Activated CD8-positive, alpha-beta memory T cell treated with anti-CD3 and anti-CD28 coated beads for 4 hours (primary cell): Measurements from ENCODE around the gene TNK1.
A peak's percentile ranks its signal among the peaks of the same experiment; 100 is the strongest.
"Not testable (repeated sequence)": the region's sequence is repeated elsewhere in the genome, so short reads cannot be mapped to it uniquely, and the experiment has no call there.

ENCODE experiments used
- DNase-seq, 2 donors: peaks; one replicate each; pipeline ENCODE4 v3.0.0-alpha.2; 2020; ENCODE audit warnings: low read depth in 2 of 2

Gene TNK1

DNA sequence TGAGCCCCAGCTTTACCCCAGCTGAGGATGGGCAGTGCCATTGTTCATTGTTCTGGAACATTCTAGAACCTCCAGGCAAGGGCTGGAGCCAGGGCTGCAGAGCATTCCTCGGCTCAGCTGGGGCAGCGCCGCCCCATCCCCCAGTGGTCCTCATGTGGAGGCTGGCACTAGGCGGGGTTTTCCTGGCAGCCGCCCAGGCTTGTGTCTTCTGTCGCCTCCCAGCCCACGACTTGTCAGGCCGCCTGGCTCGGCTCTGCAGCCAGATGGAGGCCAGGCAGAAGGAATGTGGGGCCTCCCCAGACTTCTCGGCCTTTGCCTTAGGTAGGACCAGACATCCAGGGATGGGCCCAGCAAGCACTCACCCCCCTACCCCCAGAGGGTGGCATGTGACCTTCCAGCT lies 25.8 kb upstream of the TNK1 start, which contains the start of gene TMEM95:
TSS of gene TMEM95 (plus strand) at position 104 of the 400 bp plus-strand sequence. CDS start at position 153, 49 bp downstream.
- DNase-seq, result no peak

DNA sequence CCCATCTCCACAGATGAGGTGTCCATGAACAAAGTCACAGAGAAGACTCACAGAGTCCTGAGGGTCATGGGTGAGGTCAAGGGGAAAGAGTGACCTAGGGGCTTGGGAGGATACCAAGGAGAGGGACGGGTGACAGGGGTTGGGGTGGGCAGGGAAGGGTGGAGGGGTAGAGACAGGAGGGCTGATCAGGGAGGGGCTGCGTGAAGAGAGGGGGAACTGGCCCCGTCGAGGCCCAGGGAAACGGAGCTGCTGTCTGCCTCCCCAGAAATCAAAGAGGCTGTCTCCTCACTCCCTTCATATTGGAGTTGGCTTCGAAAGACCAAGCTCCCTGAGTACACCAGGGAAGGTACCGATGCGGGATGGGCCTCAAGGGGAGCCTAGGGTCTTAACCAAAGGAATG lies 25.3 kb upstream of the TNK1 start:
- DNase-seq, result no peak

DNA sequence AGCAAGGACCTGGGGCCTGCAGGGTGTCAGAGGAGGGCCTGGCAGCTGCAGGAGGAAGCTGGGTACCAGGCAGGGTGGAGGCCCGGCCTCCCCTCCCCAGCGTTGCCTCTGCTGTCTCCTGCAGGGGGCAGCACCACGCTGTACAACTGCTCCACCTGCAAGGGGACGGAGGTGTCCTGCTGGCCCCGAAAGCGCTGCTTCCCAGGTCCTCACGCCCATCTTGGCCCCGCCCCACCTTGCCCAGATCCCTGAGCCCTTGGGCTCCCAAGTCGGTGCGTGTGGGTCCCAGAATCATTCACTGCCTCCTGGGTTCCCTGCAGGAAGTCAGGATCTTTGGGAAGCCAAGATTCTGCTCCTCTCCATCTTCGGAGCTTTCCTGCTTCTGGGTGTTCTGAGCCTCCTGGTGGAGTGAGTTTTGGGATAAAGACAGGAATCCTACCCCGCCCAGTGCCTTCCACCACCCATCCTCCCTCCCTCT lies 24.8 kb upstream of the TNK1 start:
- DNase-seq, result peak; percentile 67 to 73

DNA sequence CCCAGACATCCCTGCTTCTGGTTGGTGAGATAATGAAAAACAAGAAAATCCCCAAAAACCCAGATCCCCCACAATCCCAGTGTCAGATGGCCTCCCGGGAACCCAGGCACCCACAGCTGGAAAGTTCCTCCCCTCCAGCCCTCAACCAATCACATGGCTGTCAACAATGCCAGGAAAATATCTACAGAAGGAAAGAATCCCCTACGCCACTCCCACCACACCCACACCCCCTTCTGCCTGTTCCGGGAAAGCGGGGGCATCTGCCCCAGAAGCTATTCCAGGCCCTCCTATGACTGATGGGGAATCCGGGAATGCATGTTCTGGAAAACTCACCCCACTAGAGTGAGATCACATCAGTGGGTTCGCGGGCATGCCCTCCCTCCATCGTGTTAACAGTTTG lies 24.1 kb upstream of the TNK1 start:
- no peak for DNase-seq

DNA sequence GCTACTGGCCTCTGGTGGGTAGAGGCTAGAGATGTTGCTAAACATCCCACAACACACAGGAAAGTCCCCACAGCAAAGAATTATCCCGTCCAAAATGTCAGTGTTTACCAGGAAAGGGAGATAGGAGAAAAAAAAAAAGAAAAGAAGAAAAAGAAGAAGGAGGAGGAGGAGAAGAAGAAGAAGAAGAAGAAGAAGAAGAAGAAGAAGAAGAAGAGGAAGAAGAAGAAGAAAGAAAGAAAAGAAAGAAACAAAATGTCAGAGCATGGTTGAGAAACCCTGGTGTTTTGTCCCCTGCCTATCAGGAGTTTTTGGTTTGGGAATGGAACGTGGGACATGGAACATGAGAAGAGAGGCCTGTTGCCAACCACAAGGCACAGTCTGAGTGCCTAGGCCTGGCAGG lies 23.5 kb upstream of the TNK1 start:
- no peak for DNase-seq

DNA sequence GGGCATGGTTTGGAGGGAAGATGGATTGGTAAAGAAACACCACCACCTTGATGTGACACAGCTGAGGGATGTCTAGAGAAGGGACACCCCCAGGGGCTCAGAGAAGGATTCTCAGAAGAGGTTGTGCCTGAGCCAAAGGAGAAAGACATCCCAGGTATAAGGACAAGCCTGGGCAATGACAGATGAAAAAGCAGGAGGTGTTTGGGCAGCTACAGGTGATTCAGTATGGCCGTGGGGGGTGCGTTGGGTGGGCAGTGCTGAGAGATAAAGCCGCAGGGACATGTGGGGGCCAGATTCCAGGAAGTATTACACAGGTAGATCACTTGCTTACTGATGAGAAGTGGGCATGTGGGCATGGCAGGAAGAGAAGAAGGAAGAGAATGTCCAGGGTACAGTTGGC lies 19.0 kb upstream of the TNK1 start:
- DNase-seq, result no peak

DNA sequence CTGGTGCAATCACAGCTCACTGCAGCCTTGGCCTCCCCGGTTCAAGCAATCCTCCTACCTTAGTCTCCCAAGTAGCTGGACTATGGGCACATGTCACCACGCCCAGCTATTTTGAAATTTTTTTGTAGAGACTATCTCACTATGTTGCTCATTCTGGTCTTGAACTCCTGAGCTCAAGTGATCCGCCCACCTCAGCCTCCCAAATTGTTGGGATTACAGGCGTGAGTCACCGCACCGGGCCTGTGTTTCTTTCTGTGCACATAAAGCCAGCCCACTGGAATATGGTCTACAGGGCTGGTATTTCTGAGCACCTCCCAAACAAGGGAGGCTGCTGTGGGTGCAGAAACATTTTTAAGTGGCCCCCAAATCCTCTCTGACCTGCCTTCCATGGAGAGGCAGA lies 17.6 kb upstream of the TNK1 start:
- no peak for DNase-seq

DNA sequence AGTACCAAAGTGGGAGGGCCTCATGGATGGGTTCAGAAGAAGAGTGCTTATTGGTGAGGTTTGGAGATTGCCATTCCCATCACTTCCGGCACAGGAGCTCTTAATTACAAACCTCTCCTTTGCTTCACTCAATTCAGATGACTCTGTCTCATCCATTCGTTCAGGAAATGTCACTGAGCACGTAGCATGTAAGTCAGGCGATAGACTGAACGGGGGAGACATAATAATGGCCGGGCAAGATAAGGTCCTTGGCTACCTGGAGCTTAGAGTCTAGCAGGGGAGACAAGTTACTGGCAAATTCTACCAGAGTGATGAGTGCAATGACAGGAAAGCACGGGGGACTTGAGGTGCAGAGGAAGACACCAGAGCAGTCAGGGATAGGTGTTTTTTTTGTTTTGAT lies 14.9 kb upstream of the TNK1 start:
- DNase-seq, result not testable (repeated sequence)

DNA sequence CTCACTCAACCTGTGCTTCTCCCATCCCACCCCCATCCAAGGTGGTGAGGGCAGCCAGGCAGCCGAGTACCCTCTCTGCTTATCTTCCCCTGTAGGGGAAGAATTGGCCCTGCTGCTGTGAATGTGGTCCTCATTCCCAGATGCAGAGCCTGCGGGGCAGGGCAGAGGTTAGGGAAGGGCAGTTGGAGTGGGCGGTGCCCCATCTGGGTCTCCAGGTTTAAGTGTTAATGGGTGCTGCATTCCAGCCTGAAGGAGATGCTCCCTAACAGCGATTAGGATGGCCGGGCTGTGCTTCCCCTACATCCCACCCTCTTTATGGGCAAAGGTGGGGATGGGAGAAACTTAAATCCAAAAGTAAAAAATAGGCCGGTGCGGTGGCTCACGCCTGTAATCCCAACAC lies 13.8 kb upstream of the TNK1 start:
- DNase-seq, result no peak

DNA sequence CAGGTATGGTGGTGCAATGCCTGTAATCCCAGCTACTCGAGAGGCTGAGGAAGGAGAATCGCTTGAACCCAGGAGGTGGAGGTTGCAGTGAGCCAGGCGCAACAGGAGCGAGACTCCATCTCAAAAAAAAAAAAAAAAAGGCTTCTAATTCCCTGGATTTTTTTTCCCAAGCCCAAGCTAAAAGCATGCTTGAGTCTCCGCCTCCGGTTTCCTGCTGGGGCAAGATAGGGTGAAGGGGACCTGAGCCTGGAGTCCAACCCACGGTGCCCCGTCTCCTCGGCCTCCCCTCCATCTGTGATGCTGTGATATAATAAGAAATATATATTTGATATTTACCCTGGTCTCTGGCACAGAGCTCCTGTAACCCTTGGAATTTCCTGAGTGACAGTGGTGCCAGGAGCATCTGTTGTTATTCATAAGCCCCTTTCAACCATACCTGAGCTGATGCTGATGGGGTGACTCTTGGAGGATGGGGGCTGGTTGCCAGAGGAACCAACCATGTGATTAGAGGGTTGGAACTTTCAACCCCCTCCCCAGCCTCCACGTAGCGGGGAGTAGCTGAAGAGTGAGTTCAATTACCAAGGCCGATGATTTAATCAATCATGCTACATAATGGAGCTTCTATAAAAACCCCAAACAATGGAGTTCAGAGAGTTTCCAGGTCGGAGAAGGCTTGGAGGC lies 12.8 kb upstream of the TNK1 start:
- no peak for DNase-seq

DNA sequence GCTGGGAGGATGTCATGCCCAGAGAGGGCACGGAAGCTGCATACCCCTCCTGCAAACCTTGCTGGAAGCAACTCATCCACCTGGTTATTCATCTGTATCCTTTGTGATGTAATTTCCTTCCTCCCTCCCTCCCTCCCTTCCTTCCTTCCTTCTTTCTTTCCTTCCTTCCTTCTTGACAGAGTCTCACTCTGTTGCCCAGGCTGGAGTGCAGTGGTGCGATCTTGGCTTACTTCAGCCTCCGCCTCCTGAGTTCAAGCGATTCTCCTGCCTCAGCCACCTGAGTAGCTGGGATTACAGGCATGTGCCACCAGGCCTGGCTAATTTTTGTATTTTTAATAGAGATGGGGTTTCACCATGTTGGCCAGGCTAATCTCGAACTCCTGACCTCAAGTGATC lies 12.3 kb upstream of the TNK1 start:
- not testable (repeated sequence) for DNase-seq

DNA sequence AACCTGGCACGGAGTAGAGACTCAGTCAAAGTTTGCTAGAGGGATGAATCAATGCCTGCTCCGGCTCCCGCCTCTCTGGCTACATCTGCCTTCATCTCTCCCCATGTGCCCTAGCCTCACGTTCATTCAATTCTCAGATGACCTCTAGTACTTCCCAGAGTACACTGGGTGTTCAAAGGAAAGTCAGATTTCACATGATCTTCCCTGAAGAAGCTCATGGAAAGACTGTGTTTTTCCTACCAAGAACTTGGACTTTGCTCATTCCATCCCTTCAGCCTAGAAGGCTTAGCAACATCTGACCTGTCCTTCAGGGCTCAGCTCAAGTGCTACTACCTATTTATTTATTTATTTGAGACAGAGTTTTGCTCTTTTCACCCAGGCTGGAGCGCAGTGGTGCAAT lies 11.1 kb upstream of the TNK1 start:
- no peak for DNase-seq

DNA sequence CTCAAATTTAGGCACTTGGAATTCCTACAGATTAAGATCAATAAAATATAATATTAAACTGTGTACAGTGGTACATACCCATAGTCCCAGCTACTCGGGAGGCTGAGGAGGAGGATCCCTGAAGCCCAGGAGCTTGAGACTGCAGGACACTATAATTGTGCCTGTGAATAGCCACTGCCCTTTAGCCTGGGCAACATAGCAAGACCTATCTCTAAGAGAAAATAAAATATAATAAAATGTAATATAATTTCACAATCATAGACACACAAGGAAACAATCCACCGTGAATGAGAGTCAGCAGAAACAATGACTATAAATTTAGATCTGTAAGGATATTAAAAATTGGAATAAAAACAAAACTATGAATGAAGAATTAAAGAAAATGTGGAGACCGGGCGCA lies 10.0 kb upstream of the TNK1 start:
- no peak for DNase-seq

DNA sequence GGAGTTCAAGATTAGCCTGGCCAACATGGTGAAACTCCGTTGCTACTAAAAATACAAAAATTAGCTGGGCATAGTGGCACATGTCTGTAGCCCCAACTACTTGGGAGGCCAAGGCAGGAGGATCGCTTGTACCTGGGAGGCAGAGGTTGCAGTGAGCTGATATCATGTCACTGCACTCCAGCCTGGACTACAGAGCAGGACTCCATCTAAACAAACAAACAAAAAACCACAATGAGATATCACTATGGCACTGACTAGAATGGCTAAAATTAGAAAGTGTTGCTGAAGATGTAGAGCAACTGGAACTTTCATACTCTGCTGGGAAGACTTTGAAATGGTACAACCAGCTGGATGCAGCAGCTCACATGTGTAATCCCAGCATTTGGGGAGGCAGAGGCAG lies 6.5 kb upstream of the TNK1 start:
- DNase-seq, result no peak

DNA sequence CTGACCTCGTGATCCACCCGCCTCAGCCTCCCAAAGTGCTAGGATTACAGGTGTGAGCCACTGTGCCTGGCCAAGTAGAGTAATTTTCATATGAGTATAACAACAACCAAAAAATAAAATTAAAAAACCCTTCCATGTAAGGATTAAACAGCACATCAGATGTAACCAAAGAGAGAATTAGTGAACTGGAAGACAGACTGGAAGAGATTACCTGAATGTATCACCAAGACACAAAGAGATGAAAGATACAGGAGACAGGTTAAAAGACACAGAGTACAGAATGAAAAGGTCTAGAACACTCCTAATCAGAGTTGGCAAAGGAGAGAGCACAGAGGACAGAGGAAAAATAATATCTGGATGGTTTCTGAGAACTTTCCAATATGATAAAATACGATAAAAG lies 1.8 kb upstream of the TNK1 start:
- DNase-seq, result no peak

DNA sequence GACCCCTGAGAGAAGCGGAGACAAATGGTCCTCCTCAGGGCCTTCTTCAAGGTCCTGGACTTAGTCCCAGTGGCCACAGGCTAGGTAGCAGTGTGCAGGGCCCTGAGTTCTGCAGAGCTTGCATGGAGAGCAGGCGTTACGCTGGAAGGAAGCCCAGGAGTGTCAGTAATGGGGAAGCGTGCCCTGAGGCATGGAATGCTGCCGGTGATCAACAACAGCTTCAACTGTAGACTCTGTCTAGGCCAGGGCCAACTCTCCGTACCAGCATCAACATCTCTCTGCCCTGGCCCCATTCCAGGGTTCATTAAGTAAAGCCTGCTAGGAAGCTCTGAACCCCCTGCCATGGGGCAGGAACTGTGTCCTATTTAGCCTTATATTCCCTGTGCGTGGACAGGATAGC lies 568 bp upstream of the TNK1 start:
- no peak for DNase-seq

DNA sequence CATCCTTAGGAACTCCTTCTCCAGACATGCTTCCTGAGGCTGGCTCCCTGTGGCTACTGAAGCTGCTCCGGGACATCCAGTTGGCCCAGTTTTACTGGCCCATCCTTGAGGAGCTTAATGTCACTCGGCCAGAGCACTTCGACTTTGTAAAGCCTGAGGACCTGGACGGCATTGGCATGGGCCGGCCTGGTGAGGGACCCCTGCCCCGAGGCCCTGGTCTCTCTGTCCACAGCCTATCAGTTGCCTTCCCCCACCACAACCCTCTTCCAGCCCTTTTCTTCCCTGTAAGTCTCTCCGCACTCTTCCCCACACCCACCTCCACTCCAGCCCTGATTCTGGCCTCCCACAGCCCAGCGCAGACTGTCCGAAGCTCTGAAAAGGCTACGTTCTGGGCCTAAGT lies 2.0 kb downstream of the TNK1 start:
- DNase-seq, result no peak

DNA sequence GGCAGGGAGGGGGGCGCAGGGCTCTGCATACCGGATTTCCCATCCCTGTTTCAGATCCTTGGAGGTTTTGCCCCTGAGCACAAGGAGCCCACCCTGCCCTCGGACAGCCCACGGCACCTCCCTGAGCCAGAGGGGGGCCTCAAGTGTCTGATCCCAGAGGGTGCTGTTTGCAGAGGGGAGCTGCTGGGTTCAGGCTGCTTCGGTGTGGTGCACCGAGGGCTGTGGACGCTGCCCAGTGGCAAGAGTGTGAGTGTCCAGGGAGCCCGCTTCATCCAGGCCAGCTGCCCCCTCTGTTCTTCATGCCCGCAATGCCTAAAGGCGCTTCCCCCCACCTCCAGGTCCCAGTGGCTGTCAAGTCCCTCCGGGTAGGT lies 2.5 kb downstream of the TNK1 start:
- no peak for DNase-seq

DNA sequence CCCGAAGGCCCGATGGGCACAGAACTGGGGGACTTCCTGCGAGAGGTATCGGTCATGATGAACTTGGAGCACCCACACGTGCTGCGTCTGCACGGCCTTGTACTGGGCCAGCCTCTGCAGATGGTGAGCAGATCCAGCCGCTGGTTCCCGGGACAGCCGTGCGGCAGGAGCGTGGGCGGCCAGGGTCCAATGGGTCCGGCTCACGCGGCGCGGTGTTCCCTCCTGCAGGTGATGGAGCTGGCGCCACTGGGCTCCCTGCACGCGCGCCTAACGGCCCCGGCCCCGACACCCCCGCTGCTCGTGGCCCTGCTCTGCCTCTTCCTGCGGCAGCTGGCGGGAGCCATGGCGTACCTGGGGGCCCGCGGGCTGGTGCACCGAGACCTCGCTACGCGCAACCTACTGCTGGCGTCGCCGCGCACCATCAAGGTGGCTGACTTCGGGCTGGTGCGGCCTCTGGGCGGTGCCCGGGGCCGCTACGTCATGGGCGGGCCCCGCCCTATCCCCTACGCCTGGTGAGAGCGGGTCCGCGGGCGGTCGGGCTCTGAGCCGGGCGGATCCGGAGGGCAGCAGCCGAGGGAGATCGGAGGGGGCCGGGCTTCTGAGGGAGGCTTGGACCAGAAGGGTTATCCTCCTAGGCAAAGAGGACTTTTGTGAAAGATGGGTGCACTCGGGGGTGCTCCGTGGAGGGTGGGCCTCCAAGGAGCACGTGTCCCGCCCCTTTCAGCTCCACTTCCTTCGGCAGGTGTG lies 3.0 kb downstream of the TNK1 start:
- DNase-seq, result peak; percentile 35 to 45

DNA sequence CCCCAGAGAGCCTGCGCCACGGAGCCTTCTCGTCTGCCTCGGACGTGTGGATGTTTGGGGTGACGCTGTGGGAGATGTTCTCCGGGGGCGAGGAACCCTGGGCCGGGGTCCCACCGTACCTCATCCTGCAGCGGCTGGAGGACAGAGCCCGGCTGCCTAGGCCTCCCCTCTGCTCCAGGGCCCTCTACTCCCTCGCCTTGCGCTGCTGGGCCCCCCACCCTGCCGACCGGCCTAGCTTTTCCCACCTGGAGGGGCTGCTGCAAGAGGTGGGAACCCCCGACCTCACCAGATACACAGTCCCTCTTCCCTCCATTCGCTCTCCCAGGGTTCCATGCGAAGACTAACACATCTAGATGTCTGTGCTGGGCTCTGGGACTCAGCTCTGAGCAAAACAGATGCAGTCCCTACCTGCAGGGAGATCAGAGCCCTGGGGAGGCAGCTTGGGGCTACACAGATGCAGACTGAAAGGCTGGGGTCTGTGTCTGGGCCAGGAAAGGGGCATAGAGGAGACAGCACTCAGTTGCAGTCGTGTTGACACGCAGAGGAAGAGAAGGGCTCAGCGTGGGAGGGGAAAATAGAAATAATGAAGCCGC lies 3.7 kb downstream of the TNK1 start:
- no peak for DNase-seq

DNA sequence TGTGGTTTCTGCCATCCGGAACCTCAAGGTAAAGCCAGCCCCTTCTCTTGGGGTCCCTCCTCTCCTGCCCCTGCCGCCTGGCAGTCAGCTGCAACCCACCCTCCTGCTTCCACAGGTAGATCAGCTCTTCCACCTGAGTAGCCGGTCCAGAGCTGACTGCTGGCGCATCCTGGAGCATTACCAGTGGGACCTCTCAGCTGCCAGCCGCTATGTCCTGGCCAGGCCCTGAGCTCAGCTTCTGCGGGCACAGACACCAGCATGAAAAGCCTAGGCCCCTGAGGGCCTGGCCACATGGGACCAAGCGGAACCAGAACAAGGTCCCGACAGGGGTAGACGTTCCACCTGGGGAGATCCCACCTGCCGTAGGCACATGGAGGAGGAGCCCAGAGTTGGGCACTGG lies 8.0 kb downstream of the TNK1 start:
- no peak for DNase-seq

DNA sequence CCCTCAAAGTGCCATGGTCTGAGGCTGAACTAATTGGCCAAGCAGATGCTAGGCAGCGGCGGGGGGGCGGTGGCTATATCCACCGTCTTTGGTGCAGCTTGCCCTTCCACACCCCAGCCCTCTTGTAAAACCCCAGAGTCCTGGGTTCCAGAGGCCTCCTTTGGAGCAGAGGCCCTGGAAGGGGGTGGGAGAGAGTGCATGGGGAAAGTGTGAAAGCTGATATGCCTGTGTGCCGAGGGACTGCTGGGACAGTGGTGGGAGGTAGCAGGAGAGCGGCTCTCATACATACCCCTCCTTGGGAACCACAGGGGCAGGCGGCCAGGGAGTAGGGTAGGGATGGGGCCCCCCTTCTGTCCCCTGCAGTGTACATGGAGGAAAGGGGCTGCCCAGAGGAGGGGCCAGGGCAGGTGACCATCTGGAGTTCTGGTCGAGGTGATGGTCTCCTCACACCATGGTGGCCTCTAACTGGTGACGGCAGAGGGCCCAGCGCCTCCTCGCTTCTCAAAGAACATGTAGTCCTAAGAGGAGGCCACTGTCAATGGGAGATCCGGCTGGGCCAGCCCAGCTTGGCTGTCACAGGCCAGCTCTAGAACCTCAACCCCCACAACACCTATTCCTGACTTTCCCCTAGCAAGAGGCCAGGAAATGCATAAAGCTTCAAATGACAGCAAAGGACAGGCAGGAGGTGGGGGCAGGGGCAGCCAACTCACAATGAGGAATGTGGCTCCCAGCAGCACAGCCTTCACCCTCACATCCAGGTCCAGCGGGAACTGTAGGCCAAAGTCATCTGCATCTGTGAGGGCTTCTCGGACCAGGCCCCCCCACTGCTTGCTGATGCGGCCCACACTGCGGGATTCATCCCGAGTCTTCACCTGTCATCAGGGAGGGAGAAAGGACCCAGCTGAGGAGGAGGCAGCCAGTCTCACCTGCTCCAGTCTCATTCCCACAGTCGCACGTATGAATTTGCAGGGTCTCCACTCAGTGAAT lies 9.3 kb downstream of the TNK1 start:
- no peak for DNase-seq
